Measurements from ENCODE around the gene CEL.

The CEL gene

GRCh38 chr9:133103987-133104505 lies 42.3 kb downstream of the CEL start:
- no peak for DNase-seq (ENCODE audit: low read depth)

- DNase-seq (ENCODE audit: low read depth): no peak
These were observed 43.1 kb downstream of the CEL start for GRCh38 chr9:133104718-133105460.

- no peak for DNase-seq (ENCODE audit: low read depth)
These were observed 43.6 kb downstream of the CEL start for GRCh38 chr9:133105461-133105770.

- no peak for DNase-seq (ENCODE audit: low read depth)
These were observed 44.9 kb downstream of the CEL start for GRCh38 chr9:133106511-133107244.

- DNase-seq (ENCODE audit: low read depth): no peak
These were observed 45.5 kb downstream of the CEL start for GRCh38 chr9:133107245-133107722.

- DNase-seq (ENCODE audit: low read depth): no peak
These were observed 46.4 kb downstream of the CEL start for GRCh38 chr9:133107961-133108793.

- no peak for DNase-seq (ENCODE audit: low read depth)
These were observed 47.2 kb downstream of the CEL start for GRCh38 chr9:133108794-133109641.

- DNase-seq (ENCODE audit: low read depth): no peak
These were observed 48.3 kb downstream of the CEL start for GRCh38 chr9:133109931-133110650.

- no peak for DNase-seq (ENCODE audit: low read depth)
These were observed 50.3 kb downstream of the CEL start for GRCh38 chr9:133111808-133112662.

GRCh38 chr9:133112663-133113026 lies 50.9 kb downstream of the CEL start:
- no peak for DNase-seq (ENCODE audit: low read depth)

GRCh38 chr9:133113163-133113948 lies 51.6 kb downstream of the CEL start:
- no peak for DNase-seq (ENCODE audit: low read depth)

- no peak for DNase-seq (ENCODE audit: low read depth)
These were observed 52.4 kb downstream of the CEL start for GRCh38 chr9:133113949-133114885.

GRCh38 chr9:133114886-133115603 lies 53.3 kb downstream of the CEL start:
- DNase-seq (ENCODE audit: low read depth): no peak

GRCh38 chr9:133115604-133116345 lies 54.0 kb downstream of the CEL start:
- peak; percentile 55 for DNase-seq (ENCODE audit: low read depth)

GRCh38 chr9:133116346-133117231 lies 54.8 kb downstream of the CEL start:
- DNase-seq (ENCODE audit: low read depth): no peak
